Hepatocyte (in vitro differentiated cells): Measurements from ENCODE around the gene SOBP.

Experiments used
- EZH2 ChIP-seq: fragments of 200-600 bp; sonication (generic); IDR thresholded peaks from 2 replicates; pipeline ENCODE4 v1.6.1; 2016; ENCODE audit warnings: antibody characterized with exemption, mild to moderate bottlenecking, borderline replicate concordance
- EZH2phosphoT487 ChIP-seq: fragments of 200-600 bp; sonication (generic); IDR thresholded peaks from one replicate; pipeline ENCODE4 v1.6.1; 2018; ENCODE audit warnings: antibody characterized with exemption, mild to moderate bottlenecking, low read depth, moderate library complexity; ENCODE audit not compliant: unreplicated experiment, severe bottlenecking
- TF ChIP-seq, protein P1 (sequence below): fragments of 200-600 bp; sonication (generic); IDR thresholded peaks from 2 replicates; pipeline ENCODE4 v1.5.1; 2016; ENCODE audit warnings: antibody characterized with exemption, mild to moderate bottlenecking; ENCODE audit not compliant: poor library complexity

DNA sequence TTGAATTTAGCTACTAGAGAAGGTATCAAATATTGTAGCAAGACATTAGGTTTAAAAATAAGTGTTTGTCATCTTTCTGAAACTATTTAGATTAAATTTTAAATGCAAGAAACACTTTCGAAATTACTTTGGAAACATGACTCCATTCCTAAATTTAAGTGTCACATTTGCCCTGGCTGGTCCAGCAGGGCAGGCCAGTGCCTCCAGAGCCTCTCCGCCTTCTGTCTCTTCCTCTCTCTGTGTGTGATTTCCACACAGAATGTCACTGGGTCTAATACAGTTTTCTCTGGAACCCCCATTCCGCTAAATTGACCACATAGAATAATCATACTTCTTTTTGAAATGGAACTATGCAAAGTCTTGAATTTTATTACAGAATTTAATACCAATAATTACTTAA is 111.5 kb downstream of the SOBP start:
- TF ChIP-seq, protein P1, sequence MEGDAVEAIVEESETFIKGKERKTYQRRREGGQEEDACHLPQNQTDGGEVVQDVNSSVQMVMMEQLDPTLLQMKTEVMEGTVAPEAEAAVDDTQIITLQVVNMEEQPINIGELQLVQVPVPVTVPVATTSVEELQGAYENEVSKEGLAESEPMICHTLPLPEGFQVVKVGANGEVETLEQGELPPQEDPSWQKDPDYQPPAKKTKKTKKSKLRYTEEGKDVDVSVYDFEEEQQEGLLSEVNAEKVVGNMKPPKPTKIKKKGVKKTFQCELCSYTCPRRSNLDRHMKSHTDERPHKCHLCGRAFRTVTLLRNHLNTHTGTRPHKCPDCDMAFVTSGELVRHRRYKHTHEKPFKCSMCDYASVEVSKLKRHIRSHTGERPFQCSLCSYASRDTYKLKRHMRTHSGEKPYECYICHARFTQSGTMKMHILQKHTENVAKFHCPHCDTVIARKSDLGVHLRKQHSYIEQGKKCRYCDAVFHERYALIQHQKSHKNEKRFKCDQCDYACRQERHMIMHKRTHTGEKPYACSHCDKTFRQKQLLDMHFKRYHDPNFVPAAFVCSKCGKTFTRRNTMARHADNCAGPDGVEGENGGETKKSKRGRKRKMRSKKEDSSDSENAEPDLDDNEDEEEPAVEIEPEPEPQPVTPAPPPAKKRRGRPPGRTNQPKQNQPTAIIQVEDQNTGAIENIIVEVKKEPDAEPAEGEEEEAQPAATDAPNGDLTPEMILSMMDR: no peak
- TF ChIP-seq EZH2phosphoT487: no peak
- TF ChIP-seq EZH2: no peak
